ENCODE measurements around the gene TROAP. TPM values are rescaled to one million over a fixed set of nuclear protein-coding genes. Genes with fewer than 3 reads are reported as not detected.

Gene TROAP
- total RNA-seq, 1 donor from 2014 or later = 46.0 TPM

Other genes starting within 250 kb of the TROAP start
- 0.10 TPM in 1 of 2 replicates, not detected in the other for gene DHH, start 228.5 kb upstream of the TROAP start, total RNA-seq
- 50.4 and 52.5 TPM in 2 replicates for gene LMBR1L, start 212.4 kb upstream of the TROAP start, total RNA-seq
- 1,521 TPM in 2 replicates for gene TUBA1B, start 191.9 kb upstream of the TROAP start, total RNA-seq
- 46.7 and 47.2 TPM in 2 replicates for gene TUBA1A, start 134.2 kb upstream of the TROAP start, total RNA-seq
- gene TUBA1C, start 58.2 kb upstream of the TROAP start, total RNA-seq = 261 and 270 TPM in 2 replicates
- gene PRPH, start 28.1 kb upstream of the TROAP start, total RNA-seq = 0.20 TPM in 1 of 2 replicates, not detected in the other
- not detected in 2 replicates for gene C1QL4, start 13.9 kb downstream of the TROAP start, total RNA-seq
- gene DNAJC22, start 23.6 kb downstream of the TROAP start, total RNA-seq = 0.16 TPM in 1 of 2 replicates, not detected in the other
- gene SPATS2, start 44.2 kb downstream of the TROAP start, total RNA-seq = 11.6 and 12.0 TPM in 2 replicates
- 0.93 and 1.6 TPM in 2 replicates for gene KCNH3, start 215.8 kb downstream of the TROAP start, total RNA-seq
- gene MCRS1, start 244.9 kb downstream of the TROAP start, total RNA-seq = 77.1 and 77.9 TPM in 2 replicates

Measured in activated T-helper 1 cell treated with anti-CD3 and anti-CD28 coated beads, Interleukin-12 subunit alpha, Interleukin-12 subunit beta, Interleukin-2, Interleukin-4 antibody, amounts not matched to agents 30 ng/mL and 10 ng/mL and 1 ng/mL, durations not matched to agents 14 hours and 24 hours and 36 hours (primary cell).